ENCODE results near the gene SENP5. TPM values are rescaled to one million over a fixed set of nuclear protein-coding genes. Genes with fewer than 3 reads are reported as not detected.

SENP5 gene
- total RNA-seq, 1 experiment from 2014 or later = 30.4 TPM

GRCh38 chr3:196914866-196915265 is 47.1 kb downstream of the SENP5 start:
- no peak overlapping the region for H3K4me3 Mint-ChIP-seq
- H3K79me2 ChIP-seq (ENCODE audit: insufficient read depth, low read length) = no peaks in the 10 kb centered on the region
- H3K36me3 Mint-ChIP-seq (ENCODE audit: insufficient read depth in 1 of 3, low read depth in 3 of 3) = peaks cover 6 to 24% (median 10%) of the 10 kb centered on the region in 3 experiments; a peak in 5 of 7 replicates
- H2BK5ac ChIP-seq (ENCODE audit: insufficient read length, low read length) = no peak overlapping the region
- H3K27me3 Mint-ChIP-seq (ENCODE audit: low read depth) = no peaks in the 10 kb centered on the region
- H3K4me1 ChIP-seq (ENCODE audit: insufficient read depth, low read length) = no peaks in the 10 kb centered on the region
- H4K91ac ChIP-seq (ENCODE audit: insufficient read length, low read depth, low read length) = no peak overlapping the region
- no peak overlapping the region for H4K8ac ChIP-seq (replicated peaks; ENCODE audit: insufficient read length, low read depth, low read length)
- H3K27ac ChIP-seq (ENCODE audit: insufficient read length, low read depth, low read length) = no peak overlapping the region
- TF ChIP-seq, protein P1, sequence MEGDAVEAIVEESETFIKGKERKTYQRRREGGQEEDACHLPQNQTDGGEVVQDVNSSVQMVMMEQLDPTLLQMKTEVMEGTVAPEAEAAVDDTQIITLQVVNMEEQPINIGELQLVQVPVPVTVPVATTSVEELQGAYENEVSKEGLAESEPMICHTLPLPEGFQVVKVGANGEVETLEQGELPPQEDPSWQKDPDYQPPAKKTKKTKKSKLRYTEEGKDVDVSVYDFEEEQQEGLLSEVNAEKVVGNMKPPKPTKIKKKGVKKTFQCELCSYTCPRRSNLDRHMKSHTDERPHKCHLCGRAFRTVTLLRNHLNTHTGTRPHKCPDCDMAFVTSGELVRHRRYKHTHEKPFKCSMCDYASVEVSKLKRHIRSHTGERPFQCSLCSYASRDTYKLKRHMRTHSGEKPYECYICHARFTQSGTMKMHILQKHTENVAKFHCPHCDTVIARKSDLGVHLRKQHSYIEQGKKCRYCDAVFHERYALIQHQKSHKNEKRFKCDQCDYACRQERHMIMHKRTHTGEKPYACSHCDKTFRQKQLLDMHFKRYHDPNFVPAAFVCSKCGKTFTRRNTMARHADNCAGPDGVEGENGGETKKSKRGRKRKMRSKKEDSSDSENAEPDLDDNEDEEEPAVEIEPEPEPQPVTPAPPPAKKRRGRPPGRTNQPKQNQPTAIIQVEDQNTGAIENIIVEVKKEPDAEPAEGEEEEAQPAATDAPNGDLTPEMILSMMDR (conservative IDR thresholded peaks at IDR 0.05) = no peak; the same call in 2 of the 3 replicates
- H3K23ac ChIP-seq (ENCODE audit: insufficient read length, low read depth, low read length) = no peak overlapping the region
- DNase-seq = peak; percentile 53
- H4K20me1 ChIP-seq (ENCODE audit: control insufficient read depth, insufficient read depth, insufficient read length) = no peaks in the 10 kb centered on the region
- H3K79me1 ChIP-seq (ENCODE audit: insufficient read depth, low read depth, low read length, poor library complexity, severe bottlenecking) = no peaks in the 10 kb centered on the region
- no peaks in the 10 kb centered on the region for H3K4me1 Mint-ChIP-seq
- H3K9me3 ChIP-seq (ENCODE audit: control insufficient read depth, low read depth, low read length) = no peaks in the 10 kb centered on the region
- no peaks in the 10 kb centered on the region for H3K23me2 ChIP-seq (ENCODE audit: insufficient read length, low read depth, low read length, poor library complexity, severe bottlenecking)
- H3K9me3 Mint-ChIP-seq = no peaks in the 10 kb centered on the region
- no peak overlapping the region for H2AK5ac ChIP-seq (ENCODE audit: insufficient read length, low read length)
- H2BK120ac ChIP-seq (ENCODE audit: low read depth, low read length, poor library complexity, severe bottlenecking) = no peak overlapping the region
- H3K56ac ChIP-seq (ENCODE audit: insufficient read length, low read depth, low read length) = no peak overlapping the region
- H3K9ac ChIP-seq (ENCODE audit: extremely low read depth, insufficient read length, low read length) = no peak overlapping the region
- no peak overlapping the region for H2BK20ac ChIP-seq (ENCODE audit: low read depth, low read length, poor library complexity, severe bottlenecking)
- H3K27me3 ChIP-seq (ENCODE audit: insufficient read depth, low read length) = no peaks in the 10 kb centered on the region
- H3K18ac ChIP-seq (ENCODE audit: insufficient read length, low read depth, low read length) = no peak overlapping the region
- no peak overlapping the region for H4K5ac ChIP-seq (ENCODE audit: insufficient read length, low read depth, low read length)
- H3K4me2 ChIP-seq (ENCODE audit: insufficient read depth, insufficient read length, low read length) = no peak overlapping the region
- peak overlapping the region in 2 of 3 experiments; percentile 64 to 67; a peak in 4 of 7 replicates for H3K27ac Mint-ChIP-seq
- H3K14ac ChIP-seq (ENCODE audit: insufficient read depth, low read length) = no peak overlapping the region
- no peak overlapping the region for H2AFZ ChIP-seq (ENCODE audit: low read length)
- WGBS (ENCODE audit: extremely low coverage, insufficient read length, low lambda C conversion rate) = no CpG with 5 or more reads among the region's 4 CpGs
- H3T11ph ChIP-seq (ENCODE audit: low read length) = no peak overlapping the region
- H2BK12ac ChIP-seq (ENCODE audit: insufficient read length, low read depth, low read length) = no peak overlapping the region
- H2BK15ac ChIP-seq (ENCODE audit: low read depth, low read length) = no peak overlapping the region
- H3K4ac ChIP-seq (ENCODE audit: low read depth, low read length) = no peak overlapping the region

All from H9 (cell line).